ENCODE measurements around the gene IL10.

The IL10 gene

GRCh38 chr1:206771338-206771692, 979 bp downstream of the IL10 start:
- no peaks in the 10 kb centered on the region for H3K9me3 ChIP-seq (replicated peaks in 1 of 2; ENCODE audit: control insufficient read depth in 2 of 2, insufficient read depth in 1 of 2, low read depth in 1 of 2, low read length in 2 of 2)
- no peak overlapping the region for H3K18ac ChIP-seq (ENCODE audit: low read length)
- H2BK5ac ChIP-seq (ENCODE audit: low read length): no peak overlapping the region
- H2AK5ac ChIP-seq (ENCODE audit: low read depth, low read length): no peak overlapping the region
- no peaks in the 10 kb centered on the region for H3K79me1 ChIP-seq (ENCODE audit: low read depth, low read length)
- no CpG with 5 or more reads among the region's 4 CpGs for WGBS, 2 donors (ENCODE audit: extremely low coverage in 2 of 2, insufficient read length in 2 of 2, insufficient replicate concordance in 1 of 2)
- H3K4me1 ChIP-seq (ENCODE audit: control insufficient read depth in 2 of 2, insufficient read depth in 1 of 2, low read depth in 1 of 2, low read length in 2 of 2): peaks cover 0 to 4% of the 10 kb centered on the region in 2 donors
- no peak overlapping the region for H3K4ac ChIP-seq (ENCODE audit: low read length)
- peaks cover 0 to 40% (median 0%) of the 10 kb centered on the region in 3 experiments for H3K27me3 ChIP-seq (ENCODE audit: control insufficient read depth in 3 of 3, insufficient read depth in 3 of 3, low read depth in 1 of 3, low read length in 3 of 3)
- H4K8ac ChIP-seq (ENCODE audit: low read depth, low read length): no peak overlapping the region
- H3K4me2 ChIP-seq (ENCODE audit: insufficient read depth, low read length, poor library complexity, severe bottlenecking): no peak overlapping the region
- H3K23ac ChIP-seq (ENCODE audit: low read depth, low read length, poor library complexity): no peak overlapping the region
- no peak overlapping the region for H2BK120ac ChIP-seq (ENCODE audit: low read depth, low read length)
- H3K4me3 ChIP-seq (ENCODE audit: low read length in 2 of 2): no peak overlapping the region
- no peak overlapping the region for H3K27ac ChIP-seq (replicated peaks; ENCODE audit: low read length)
- no peak overlapping the region for H4K91ac ChIP-seq (ENCODE audit: low read depth, low read length, poor library complexity)
- no peak overlapping the region for H2AFZ ChIP-seq (ENCODE audit: low read length)
- no peak overlapping the region for H3K9ac ChIP-seq (ENCODE audit: low read depth, low read length, poor library complexity)
- no peak overlapping the region for H2BK15ac ChIP-seq (ENCODE audit: low read length)
- no peak overlapping the region for H3K14ac ChIP-seq (ENCODE audit: low read length)
- no peaks in the 10 kb centered on the region for H3K36me3 ChIP-seq (replicated peaks in 1 of 2; ENCODE audit: control insufficient read depth in 2 of 2, insufficient read depth in 2 of 2, low read length in 2 of 2)
- no peak for DNase-seq (ENCODE audit: low spot score)
- no peak overlapping the region for H2BK12ac ChIP-seq (ENCODE audit: low read length)

GRCh38 chr1:206770531-206771337, 1.6 kb downstream of the IL10 start, which contains the start of gene IL19:
Gene IL19, plus strand, starts transcription at chr1:206770773. Its CDS starts 65,890 bp downstream, at chr1:206836663.
- DNase-seq (ENCODE audit: low spot score): no peak
- Histone ChIP-seq H3K4me1 (ENCODE audit: control insufficient read depth in 2 of 2, insufficient read depth in 1 of 2, low read depth in 1 of 2, low read length in 2 of 2) (peaks cover 0 to 4% of the 10 kb centered on the region in 2 donors), H3K27ac (replicated peaks; ENCODE audit: low read length) (no peak within 1 kb of the TSS), H2AK5ac (ENCODE audit: low read depth, low read length) (no peak within 1 kb of the TSS), H3K9me3 (replicated peaks in 1 of 2; ENCODE audit: control insufficient read depth in 2 of 2, insufficient read depth in 1 of 2, low read depth in 1 of 2, low read length in 2 of 2) (no peaks in the 10 kb centered on the region), H3K9ac (ENCODE audit: low read depth, low read length, poor library complexity) (no peak within 1 kb of the TSS), H3K79me1 (ENCODE audit: low read depth, low read length) (no peaks in the 10 kb centered on the region), H3K4me3 (ENCODE audit: low read length in 2 of 2) (no peak within 1 kb of the TSS), H2BK5ac (ENCODE audit: low read length) (no peak within 1 kb of the TSS), H2BK120ac (ENCODE audit: low read depth, low read length) (no peak within 1 kb of the TSS), H4K8ac (ENCODE audit: low read depth, low read length) (no peak within 1 kb of the TSS), H3K23ac (ENCODE audit: low read depth, low read length, poor library complexity) (no peak within 1 kb of the TSS), H3K18ac (ENCODE audit: low read length) (no peak within 1 kb of the TSS), H3K4me2 (ENCODE audit: insufficient read depth, low read length, poor library complexity, severe bottlenecking) (no peak within 1 kb of the TSS), H3K14ac (ENCODE audit: low read length) (no peak within 1 kb of the TSS), H2AFZ (ENCODE audit: low read length) (no peak within 1 kb of the TSS), H4K91ac (ENCODE audit: low read depth, low read length, poor library complexity) (no peak within 1 kb of the TSS), H2BK15ac (ENCODE audit: low read length) (no peak within 1 kb of the TSS), H3K27me3 (ENCODE audit: control insufficient read depth in 3 of 3, insufficient read depth in 3 of 3, low read depth in 1 of 3, low read length in 3 of 3) (peaks cover 0 to 40% (median 0%) of the 10 kb centered on the region in 3 experiments), H3K4ac (ENCODE audit: low read length) (no peak within 1 kb of the TSS), H2BK12ac (ENCODE audit: low read length) (no peak within 1 kb of the TSS), H3K36me3 (replicated peaks in 1 of 2; ENCODE audit: control insufficient read depth in 2 of 2, insufficient read depth in 2 of 2, low read length in 2 of 2) (no peaks in the 10 kb centered on the region)
- no CpG with 5 or more reads among the region's 9 CpGs for WGBS, 2 donors (ENCODE audit: extremely low coverage in 2 of 2, insufficient read length in 2 of 2, insufficient replicate concordance in 1 of 2)

GRCh38 chr1:206769304-206769731, 3.0 kb downstream of the IL10 start:
- Histone ChIP-seq H3K36me3 (replicated peaks in 1 of 2; ENCODE audit: control insufficient read depth in 2 of 2, insufficient read depth in 2 of 2, low read length in 2 of 2) (no peaks in the 10 kb centered on the region), H2AFZ (ENCODE audit: low read length) (no peak overlapping the region), H3K4me3 (ENCODE audit: low read length in 2 of 2) (peak overlapping the region in 1 of 2 donors; percentile 43), H3K18ac (ENCODE audit: low read length) (no peak overlapping the region), H3K4me1 (ENCODE audit: control insufficient read depth in 2 of 2, insufficient read depth in 1 of 2, low read depth in 1 of 2, low read length in 2 of 2) (peaks cover 0 to 5% of the 10 kb centered on the region in 2 donors), H3K23ac (ENCODE audit: low read depth, low read length, poor library complexity) (no peak overlapping the region), H2BK15ac (ENCODE audit: low read length) (no peak overlapping the region), H3K9me3 (replicated peaks in 1 of 2; ENCODE audit: control insufficient read depth in 2 of 2, insufficient read depth in 1 of 2, low read depth in 1 of 2, low read length in 2 of 2) (no peaks in the 10 kb centered on the region), H3K27me3 (ENCODE audit: control insufficient read depth in 3 of 3, insufficient read depth in 3 of 3, low read depth in 1 of 3, low read length in 3 of 3) (peaks cover 0 to 40% (median 0%) of the 10 kb centered on the region in 3 experiments), H2AK5ac (ENCODE audit: low read depth, low read length) (no peak overlapping the region), H4K8ac (ENCODE audit: low read depth, low read length) (peak overlapping the region; percentile 7), H2BK12ac (ENCODE audit: low read length) (no peak overlapping the region), H3K14ac (ENCODE audit: low read length) (no peak overlapping the region), H3K27ac (replicated peaks; ENCODE audit: low read length) (no peak overlapping the region), H3K79me1 (ENCODE audit: low read depth, low read length) (no peaks in the 10 kb centered on the region), H2BK120ac (ENCODE audit: low read depth, low read length) (no peak overlapping the region), H2BK5ac (ENCODE audit: low read length) (no peak overlapping the region), H3K4ac (ENCODE audit: low read length) (no peak overlapping the region), H4K91ac (ENCODE audit: low read depth, low read length, poor library complexity) (no peak overlapping the region), H3K9ac (ENCODE audit: low read depth, low read length, poor library complexity) (no peak overlapping the region), H3K4me2 (ENCODE audit: insufficient read depth, low read length, poor library complexity, severe bottlenecking) (no peak overlapping the region)
- no peak for DNase-seq (ENCODE audit: low spot score)
- no CpG with 5 or more reads among the region's 7 CpGs for WGBS, 2 donors (ENCODE audit: extremely low coverage in 2 of 2, insufficient read length in 2 of 2, insufficient replicate concordance in 1 of 2)

- H2BK12ac ChIP-seq (ENCODE audit: low read length): no peak overlapping the region
- no peak overlapping the region for H2BK120ac ChIP-seq (ENCODE audit: low read depth, low read length)
- H3K27ac ChIP-seq (replicated peaks; ENCODE audit: low read length): no peak overlapping the region
- H3K4me1 ChIP-seq (ENCODE audit: control insufficient read depth in 2 of 2, insufficient read depth in 1 of 2, low read depth in 1 of 2, low read length in 2 of 2): peaks cover 0 to 5% of the 10 kb centered on the region in 2 donors
- no peak overlapping the region for H2AK5ac ChIP-seq (ENCODE audit: low read depth, low read length)
- H3K9me3 ChIP-seq (replicated peaks in 1 of 2; ENCODE audit: control insufficient read depth in 2 of 2, insufficient read depth in 1 of 2, low read depth in 1 of 2, low read length in 2 of 2): no peaks in the 10 kb centered on the region
- no peak overlapping the region for H3K23ac ChIP-seq (ENCODE audit: low read depth, low read length, poor library complexity)
- H4K8ac ChIP-seq (ENCODE audit: low read depth, low read length): peak overlapping the region; percentile 7
- DNase-seq (ENCODE audit: low spot score): no peak
- no CpG with 5 or more reads among the region's 14 CpGs for WGBS, 2 donors (ENCODE audit: extremely low coverage in 2 of 2, insufficient read length in 2 of 2, insufficient replicate concordance in 1 of 2)
- H2BK5ac ChIP-seq (ENCODE audit: low read length): no peak overlapping the region
- no peak overlapping the region for H3K9ac ChIP-seq (ENCODE audit: low read depth, low read length, poor library complexity)
- no peak overlapping the region for H2BK15ac ChIP-seq (ENCODE audit: low read length)
- no peak overlapping the region for H3K4me2 ChIP-seq (ENCODE audit: insufficient read depth, low read length, poor library complexity, severe bottlenecking)
- H3K79me1 ChIP-seq (ENCODE audit: low read depth, low read length): no peaks in the 10 kb centered on the region
- peaks cover 0 to 40% (median 0%) of the 10 kb centered on the region in 3 experiments for H3K27me3 ChIP-seq (ENCODE audit: control insufficient read depth in 3 of 3, insufficient read depth in 3 of 3, low read depth in 1 of 3, low read length in 3 of 3)
- H4K91ac ChIP-seq (ENCODE audit: low read depth, low read length, poor library complexity): no peak overlapping the region
- peak overlapping the region in 1 of 2 donors; percentile 43 for H3K4me3 ChIP-seq (ENCODE audit: low read length in 2 of 2)
- no peak overlapping the region for H2AFZ ChIP-seq (ENCODE audit: low read length)
- H3K4ac ChIP-seq (ENCODE audit: low read length): no peak overlapping the region
- no peak overlapping the region for H3K14ac ChIP-seq (ENCODE audit: low read length)
- H3K36me3 ChIP-seq (replicated peaks in 1 of 2; ENCODE audit: control insufficient read depth in 2 of 2, insufficient read depth in 2 of 2, low read length in 2 of 2): no peaks in the 10 kb centered on the region
- peak overlapping the region; percentile 20 for H3K18ac ChIP-seq (ENCODE audit: low read length)
Measured at GRCh38 chr1:206768472-206769303, 3.6 kb downstream of the IL10 start.
